Sigmoid colon (tissue), 7 donors: ENCODE data around the gene SAYSD1. TPM values are rescaled to one million over a fixed set of nuclear protein-coding genes. Genes with fewer than 3 reads are reported as not detected.

Experiments used
- DNase-seq: peaks from one replicate; pipeline ENCODE4 v3.0.0-alpha.2; 2019
- H3K27ac ChIP-seq, 4 donors: fragments of 200-600 bp; sonication (generic); one replicate each; pipeline ENCODE4 v1.5.1; 2016 to 2019; ENCODE audit warnings: mild to moderate bottlenecking in 1 of 4
- H3K27me3 ChIP-seq, 3 donors: fragments of 200-600 bp; sonication (generic); one replicate each; pipeline ENCODE4 v1.5.1; 2019; ENCODE audit warnings: mild to moderate bottlenecking in 1 of 3
- H3K36me3 ChIP-seq, 4 donors: fragments of 200-600 bp; sonication (generic); one replicate each; pipeline ENCODE4 v1.5.1; 2016 to 2019
- H3K4me1 ChIP-seq, 4 donors: fragments of 200-600 bp; sonication (generic); one replicate each; pipeline ENCODE4 v1.5.1; 2017 to 2019
- H3K4me3 ChIP-seq, 4 donors: fragments of 200-600 bp; sonication (generic); one replicate each; pipeline ENCODE4 v1.5.1; 2017 to 2019; ENCODE audit warnings: mild to moderate bottlenecking in 2 of 4, moderate library complexity in 1 of 4
- H3K9me3 ChIP-seq, 4 donors: fragments of 200-600 bp in 3 of 4; sonication (generic) in 3 of 4; one replicate each; pipeline versions ENCODE4 v1.5.1 to v1.6.1; 2013 to 2019
- CTCF ChIP-seq, 4 experiments: fragments of 450-650 bp in 3 of 4; fragments of 200-600 bp in 1 of 4; IDR thresholded peaks; one replicate each; pipeline ENCODE4 v1.5.1; 2016 to 2019; ENCODE audit warnings: antibody characterized with exemption in 4 of 4, mild to moderate bottlenecking in 3 of 4, moderate library complexity in 2 of 4
- EP300 ChIP-seq, 4 donors: sonication (generic); formaldehyde crosslinking; IDR thresholded peaks; one replicate each; pipeline ENCODE4 v1.6.1; 2017; ENCODE audit warnings: antibody characterized with exemption in 4 of 4
- POLR2A ChIP-seq, 2 donors: fragments of 450-650 bp; IDR thresholded peaks; one replicate each; pipeline ENCODE4 v1.6.1; 2016; ENCODE audit warnings: antibody characterized with exemption in 2 of 2, mild to moderate bottlenecking in 2 of 2, moderate library complexity in 2 of 2
- POLR2AphosphoS5 ChIP-seq, 4 donors: sonication (generic); formaldehyde crosslinking; IDR thresholded peaks; one replicate each; pipeline ENCODE4 v1.6.1; 2017; ENCODE audit warnings: antibody characterized with exemption in 4 of 4
- WGBS, 2 donors: extraction: QIAGEN DNeasy Blood & Tissue Kit; methylation state at CpG; one replicate each; pipeline ENCODE4 v1.1.7; 2013; 5-methylcytosine and 5-hydroxymethylcytosine counted together
- intact Hi-C: fragments of 100-400 bp; cut with DNase I; formaldehyde crosslinking; loops from one replicate; pipeline ENCODE4 v1.15.1; 2023
- polyA plus RNA-seq, 3 donors: library from polyadenylated mRNA; stranded (reverse); fragments of 200-250 nt; gene quantifications; one replicate each; pipeline ENCODE4 v1.2.3, GENCODE V29; 2013
- total RNA-seq, 4 donors: library from RNA; depleted of rRNA; stranded (reverse); fragments of >200 nt; gene quantifications; one replicate each; pipeline ENCODE4 v1.1.0, GENCODE V29; 2016
- donor health status: healthy with polysubstance abuse.
- donor health status: Bipolar disorder and iron deficiency.
- donor health status: healthy.

The SAYSD1 gene
- total and polyA plus RNA-seq, 7 donors, result 8.8 to 20.8 (median 15.0) TPM

DNA sequence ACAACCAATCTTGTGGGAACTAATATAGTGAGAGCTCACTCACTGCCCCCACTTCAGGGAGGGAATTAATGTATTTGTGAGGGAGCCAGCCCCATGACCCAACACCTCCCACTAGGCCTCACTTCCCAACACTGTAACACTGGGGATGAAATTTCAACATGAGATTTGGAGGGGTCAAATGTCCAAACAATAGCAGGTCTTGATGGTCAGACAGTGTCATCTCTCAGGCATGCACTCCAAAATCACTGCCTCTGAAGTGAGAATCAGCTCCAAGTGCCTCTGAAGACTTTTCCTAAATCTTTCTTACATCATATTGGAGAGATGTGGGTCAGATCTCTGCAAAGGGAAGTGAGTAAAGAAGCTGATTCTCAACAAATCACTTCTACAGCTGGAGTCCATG lies 13.8 kb upstream of the SAYSD1 start:
- TF ChIP-seq CTCF (IDR thresholded peaks at IDR 0.05), result no peak
- no peak for TF ChIP-seq POLR2AphosphoS5 (IDR thresholded peaks at IDR 0.05)
- TF ChIP-seq EP300 (IDR thresholded peaks at IDR 0.05), result no peak
- no peaks in the 10 kb centered on the region for H3K9me3 ChIP-seq
- no peaks in the 10 kb centered on the region for H3K36me3 ChIP-seq
- H3K4me1 ChIP-seq, result no peaks in the 10 kb centered on the region
- H3K27ac ChIP-seq, result no peak overlapping the region
- intact Hi-C loops, result no loop called here
- no peak overlapping the region for H3K4me3 ChIP-seq
- no peaks in the 10 kb centered on the region for H3K27me3 ChIP-seq
- DNase-seq, result no peak

DNA sequence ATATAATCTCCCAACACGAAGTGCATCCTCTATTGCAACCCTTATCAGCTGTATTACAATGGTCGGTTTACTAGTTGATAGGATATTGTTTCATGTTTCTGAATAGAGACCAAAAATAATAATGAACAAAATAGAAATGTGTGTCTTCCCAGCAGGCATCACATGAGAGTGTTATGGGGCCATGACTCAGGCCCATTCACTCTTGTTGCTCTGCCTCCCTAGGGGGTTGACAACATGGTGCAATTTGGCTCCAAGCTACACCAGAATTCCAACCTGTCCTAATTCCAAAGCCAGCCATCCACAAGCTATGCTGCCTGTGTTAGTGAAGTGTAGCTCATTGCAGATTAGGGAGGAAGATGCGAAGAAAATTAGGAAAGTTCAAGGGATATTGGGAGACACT lies 13.1 kb upstream of the SAYSD1 start:
- Histone ChIP-seq H3K4me1 (no peaks in the 10 kb centered on the region), H3K36me3 (no peaks in the 10 kb centered on the region), H3K4me3 (no peak overlapping the region), H3K27me3 (no peaks in the 10 kb centered on the region), H3K9me3 (no peaks in the 10 kb centered on the region), H3K27ac (no peak overlapping the region)
- TF ChIP-seq POLR2A (IDR thresholded peaks at IDR 0.05), result no peak
- no peak for TF ChIP-seq CTCF (IDR thresholded peaks at IDR 0.05)
- no peak for TF ChIP-seq POLR2AphosphoS5 (IDR thresholded peaks at IDR 0.05)
- TF ChIP-seq EP300 (IDR thresholded peaks at IDR 0.05), result no peak
- intact Hi-C loops, result no loop called here
- 74 to 84% methylated on average over 3 of the region's 3 CpGs for WGBS, 2 donors
- DNase-seq, result no peak

- no peaks in the 10 kb centered on the region for H3K36me3 ChIP-seq
- TF ChIP-seq POLR2AphosphoS5 (IDR thresholded peaks at IDR 0.05), result no peak
- TF ChIP-seq EP300 (IDR thresholded peaks at IDR 0.05), result no peak
- TF ChIP-seq POLR2A (IDR thresholded peaks at IDR 0.05), result no peak
- TF ChIP-seq CTCF (IDR thresholded peaks at IDR 0.05), result no peak
- intact Hi-C loops, result no loop called here
- H3K27me3 ChIP-seq, result no peaks in the 10 kb centered on the region
- no peak overlapping the region for H3K27ac ChIP-seq
- no peaks in the 10 kb centered on the region for H3K4me1 ChIP-seq
- H3K4me3 ChIP-seq, result no peak overlapping the region
- H3K9me3 ChIP-seq, result no peaks in the 10 kb centered on the region
- no peak for DNase-seq
Observed at GRCh38 chr6:39124114-39124513, 9.1 kb upstream of the SAYSD1 start.

DNA sequence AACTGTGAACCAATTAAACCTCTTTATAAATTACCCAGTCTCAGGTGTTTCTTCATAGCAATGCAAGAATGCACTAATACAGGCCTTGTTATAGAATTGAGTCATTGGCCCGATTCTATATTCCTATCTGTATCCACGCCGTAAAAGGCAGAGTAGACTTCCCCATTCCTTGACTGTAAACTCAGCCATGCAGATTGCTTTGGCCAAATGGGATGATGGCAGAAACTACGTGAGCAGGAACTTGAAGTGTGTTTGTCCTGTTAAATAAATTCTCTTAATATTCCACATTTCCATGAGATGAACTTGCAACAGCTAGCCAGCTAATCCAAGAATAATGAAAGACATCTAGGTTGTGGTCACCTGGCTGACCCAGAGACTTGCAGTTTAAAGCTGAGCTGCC lies 3.9 kb upstream of the SAYSD1 start:
- Histone ChIP-seq H3K27me3 (no peaks in the 10 kb centered on the region), H3K9me3 (no peaks in the 10 kb centered on the region), H3K4me3 (no peak overlapping the region), H3K36me3 (no peaks in the 10 kb centered on the region), H3K4me1 (peaks cover 0 to 14% (median 8%) of the 10 kb centered on the region in 4 donors), H3K27ac (no peak overlapping the region)
- intact Hi-C loops, result loop anchor here (10.0 kb wide), 2 partner anchors 606 to 1956 kb away; partner anchors contain the start of genes KIF6, NFYA and OARD1
- 86 to 92% methylated on average over 4 of the region's 4 CpGs for WGBS, 2 donors
- DNase-seq, result no peak
- TF ChIP-seq CTCF (IDR thresholded peaks at IDR 0.05) (no peak), POLR2AphosphoS5 (IDR thresholded peaks at IDR 0.05) (no peak), EP300 (IDR thresholded peaks at IDR 0.05) (no peak), POLR2A (IDR thresholded peaks at IDR 0.05) (no peak)

GRCh38 chr6:39114388-39114703 lies 640 bp downstream of the SAYSD1 start:
- peak overlapping the region; percentile 59 to 78 (median 76) for H3K4me3 ChIP-seq
- intact Hi-C loops, result loop anchor here (10.0 kb wide), 2 partner anchors 610 to 1960 kb away; partner anchors contain the start of genes KIF6, NFYA and OARD1
- TF ChIP-seq EP300 (IDR thresholded peaks at IDR 0.05), result no peak
- WGBS, 2 donors, result 0 to 1% methylated on average over 11 of the region's 11 CpGs
- peaks cover 0 to 17% (median 15%) of the 10 kb centered on the region in 4 donors for H3K4me1 ChIP-seq
- peak overlapping the region; percentile 90 to 99 (median 94) for H3K27ac ChIP-seq
- no peaks in the 10 kb centered on the region for H3K27me3 ChIP-seq
- no peak for DNase-seq
- H3K9me3 ChIP-seq, result no peaks in the 10 kb centered on the region
- peaks cover 0 to 12% (median 9%) of the 10 kb centered on the region in 4 donors for H3K36me3 ChIP-seq
